ENCODE measurements around the gene RIPK4.

Gene RIPK4

GRCh38 chr21:41752231-41752681 lies 14.6 kb downstream of the RIPK4 start:
- DNase-seq: no peak

- no peak for DNase-seq
Measured at GRCh38 chr21:41751611-41752011, 15.2 kb downstream of the RIPK4 start.

- no peak for DNase-seq
Measured at GRCh38 chr21:41750532-41751151, 16.2 kb downstream of the RIPK4 start.

GRCh38 chr21:41750051-41750450 lies 16.8 kb downstream of the RIPK4 start:
- DNase-seq: no peak

GRCh38 chr21:41749286-41749685 lies 17.6 kb downstream of the RIPK4 start:
- no peak for DNase-seq

- DNase-seq: no peak
Measured at GRCh38 chr21:41747943-41748738, 18.7 kb downstream of the RIPK4 start.

GRCh38 chr21:41746744-41747006 lies 20.2 kb downstream of the RIPK4 start:
- no peak for DNase-seq

- no peak for DNase-seq
Measured at GRCh38 chr21:41745971-41746743, 20.7 kb downstream of the RIPK4 start.

- no peak for DNase-seq
Measured at GRCh38 chr21:41745026-41745820, 21.6 kb downstream of the RIPK4 start.

- no peak for DNase-seq
Measured at GRCh38 chr21:41744028-41744930, 22.6 kb downstream of the RIPK4 start.

GRCh38 chr21:41743321-41744027 lies 23.4 kb downstream of the RIPK4 start:
- no peak for DNase-seq

GRCh38 chr21:41742073-41742875 lies 24.6 kb downstream of the RIPK4 start:
- DNase-seq: no peak

GRCh38 chr21:41741253-41742072 lies 25.4 kb downstream of the RIPK4 start:
- no peak for DNase-seq

- DNase-seq: no peak
Measured at GRCh38 chr21:41740604-41741252, 26.1 kb downstream of the RIPK4 start.

GRCh38 chr21:41739936-41740335 lies 26.9 kb downstream of the RIPK4 start:
- no peak for DNase-seq

- no peak for DNase-seq
Measured at GRCh38 chr21:41739011-41739410, 27.8 kb downstream of the RIPK4 start.

GRCh38 chr21:41737651-41738324 lies 29.1 kb downstream of the RIPK4 start:
- DNase-seq: no peak

- DNase-seq: no peak
Measured at GRCh38 chr21:41736423-41736822, 30.4 kb downstream of the RIPK4 start.
